HTERT RPE-1 (cell line): ENCODE data around the gene HHIPL1.

Source experiments
- in situ Hi-C: fragments of 300-500 bp; cut with MboI; formaldehyde crosslinking; loops from 4 replicates; pipeline ENCODE4 v1.14.3; 2020; ENCODE audit warnings: low sequenced_read_pairs

The HHIPL1 gene

DNA sequence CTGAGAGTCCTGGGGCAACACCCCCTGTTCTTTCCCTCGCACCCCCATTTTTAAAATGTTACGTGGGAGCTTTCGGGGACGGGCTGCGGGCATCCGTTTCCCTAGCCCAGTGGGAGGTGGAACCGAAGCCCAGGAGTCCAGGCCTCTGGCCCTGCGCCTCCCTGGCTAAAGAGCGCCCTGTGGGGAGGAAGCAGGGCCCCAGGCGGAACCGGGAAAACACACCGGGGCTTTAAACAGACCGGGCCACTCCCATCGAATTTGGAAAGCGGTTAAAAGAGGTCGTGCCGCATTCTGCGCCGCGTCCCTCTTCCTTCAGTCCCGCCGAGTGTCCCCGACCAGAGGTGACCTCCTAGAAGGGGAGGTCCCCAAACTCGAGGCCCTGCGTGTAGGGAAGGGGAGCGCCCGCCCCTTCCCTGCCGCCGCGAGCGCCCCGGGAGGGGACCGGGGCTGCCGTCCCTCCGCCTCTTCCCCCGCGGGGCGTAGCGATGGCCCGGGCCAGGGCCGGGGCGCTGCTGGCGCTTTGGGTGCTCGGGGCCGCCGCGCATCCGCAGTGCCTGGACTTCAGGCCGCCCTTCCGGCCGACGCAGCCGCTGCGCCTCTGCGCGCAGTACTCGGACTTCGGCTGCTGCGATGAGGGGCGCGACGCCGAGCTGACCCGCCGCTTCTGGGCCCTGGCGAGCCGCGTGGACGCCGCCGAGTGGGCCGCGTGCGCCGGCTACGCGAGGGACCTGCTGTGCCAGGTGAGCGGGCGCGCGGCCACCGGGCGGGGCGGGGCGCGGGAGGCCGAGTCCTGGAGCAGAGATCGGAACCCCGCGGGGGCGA lies at the start of gene HHIPL1:
TSS of gene HHIPL1 (plus strand) at position 407 of the 822 bp plus-strand sequence. CDS start at position 486, 79 bp downstream.
- in situ Hi-C loops: no loop called here

- in situ Hi-C loops: no loop called here
Observed at GRCh38 chr14:99595524-99595923, 49.4 kb upstream of the HHIPL1 start.

GRCh38 chr14:99596071-99596627 lies 48.8 kb upstream of the HHIPL1 start:
- in situ Hi-C loops: no loop called here

GRCh38 chr14:99596772-99597171 lies 48.2 kb upstream of the HHIPL1 start:
- in situ Hi-C loops: no loop called here

GRCh38 chr14:99597911-99598600 lies 46.9 kb upstream of the HHIPL1 start:
- in situ Hi-C loops: no loop called here

DNA sequence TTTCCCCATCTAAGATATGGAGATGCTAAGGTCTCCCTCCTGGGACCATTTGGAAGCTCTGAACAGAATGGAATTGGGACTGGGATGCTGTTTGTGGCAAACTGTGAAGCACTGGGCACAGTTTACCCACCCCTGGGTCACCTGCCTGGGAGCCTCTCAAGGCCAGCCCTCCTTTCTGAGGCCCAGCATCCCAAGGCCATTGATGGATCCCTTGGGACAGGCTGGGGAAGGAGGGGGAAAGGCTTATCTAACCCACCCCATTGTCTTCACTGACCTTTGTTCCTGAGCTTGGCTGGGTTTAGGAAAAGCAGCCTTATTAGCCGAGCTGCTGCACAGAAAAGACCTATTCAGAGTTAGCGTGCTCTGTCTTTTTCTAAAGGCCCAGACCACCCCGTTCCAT lies 46.2 kb upstream of the HHIPL1 start:
- in situ Hi-C loops: no loop called here

DNA sequence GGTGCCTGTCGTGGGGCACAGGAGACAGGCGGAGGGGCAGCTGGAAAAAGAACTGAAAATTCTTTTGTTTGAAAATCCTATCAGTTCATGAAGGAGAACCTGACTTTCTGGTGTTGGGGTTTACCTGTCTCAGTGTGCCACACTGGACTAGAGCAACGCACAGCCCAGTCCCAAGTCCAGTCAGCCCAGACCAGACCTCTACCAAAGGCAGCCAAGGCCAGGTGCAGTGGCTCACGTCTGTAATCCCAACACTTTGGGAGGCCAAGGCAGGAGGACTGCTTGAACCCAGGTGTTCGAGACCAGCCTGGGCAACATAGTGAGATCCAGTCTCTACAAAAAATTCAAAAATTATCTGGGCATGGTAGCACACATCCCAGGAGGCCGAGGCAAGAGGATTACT lies 45.5 kb upstream of the HHIPL1 start:
- in situ Hi-C loops: no loop called here

- in situ Hi-C loops: no loop called here
Observed at GRCh38 chr14:99600232-99600888, 44.6 kb upstream of the HHIPL1 start.

- in situ Hi-C loops: no loop called here
Observed at GRCh38 chr14:99601361-99601831, 43.5 kb upstream of the HHIPL1 start.

DNA sequence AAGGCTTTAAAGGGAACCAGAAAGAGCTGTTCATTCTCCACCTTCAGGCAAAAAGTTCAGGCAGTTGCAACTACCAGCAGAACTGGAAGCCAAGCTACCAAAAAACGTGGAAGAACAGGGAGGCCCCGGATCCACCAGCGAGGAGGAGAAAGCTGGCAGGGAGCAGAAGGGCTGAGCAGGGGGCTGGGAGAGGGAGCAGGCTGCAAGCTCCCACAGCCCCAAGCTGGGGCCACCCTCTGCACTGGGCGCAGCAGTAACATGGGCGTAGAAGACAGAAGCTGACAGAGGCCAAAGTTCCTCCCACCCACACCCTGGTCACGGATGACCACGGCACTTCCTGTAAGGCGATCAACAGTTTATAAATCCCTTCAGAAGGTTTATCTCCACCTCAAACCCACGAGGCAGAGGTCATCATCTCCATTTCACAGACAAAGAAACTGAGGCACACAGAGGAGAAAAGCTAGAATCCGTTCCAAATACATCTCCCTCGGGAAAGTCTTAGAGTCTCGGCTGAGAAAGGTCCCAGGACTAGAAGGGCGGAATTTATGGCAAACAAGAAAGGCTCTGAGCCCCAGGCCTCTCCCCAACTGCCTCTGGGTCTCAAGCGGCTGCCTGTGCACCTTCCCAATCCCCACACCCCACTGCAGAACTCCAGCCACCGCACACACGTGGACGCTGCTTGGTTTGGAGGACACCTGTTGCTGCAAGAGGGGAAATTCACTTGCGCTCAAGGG lies 42.7 kb upstream of the HHIPL1 start:
- in situ Hi-C loops: no loop called here

- in situ Hi-C loops: no loop called here
Observed at GRCh38 chr14:99602788-99603415, 42.0 kb upstream of the HHIPL1 start.

DNA sequence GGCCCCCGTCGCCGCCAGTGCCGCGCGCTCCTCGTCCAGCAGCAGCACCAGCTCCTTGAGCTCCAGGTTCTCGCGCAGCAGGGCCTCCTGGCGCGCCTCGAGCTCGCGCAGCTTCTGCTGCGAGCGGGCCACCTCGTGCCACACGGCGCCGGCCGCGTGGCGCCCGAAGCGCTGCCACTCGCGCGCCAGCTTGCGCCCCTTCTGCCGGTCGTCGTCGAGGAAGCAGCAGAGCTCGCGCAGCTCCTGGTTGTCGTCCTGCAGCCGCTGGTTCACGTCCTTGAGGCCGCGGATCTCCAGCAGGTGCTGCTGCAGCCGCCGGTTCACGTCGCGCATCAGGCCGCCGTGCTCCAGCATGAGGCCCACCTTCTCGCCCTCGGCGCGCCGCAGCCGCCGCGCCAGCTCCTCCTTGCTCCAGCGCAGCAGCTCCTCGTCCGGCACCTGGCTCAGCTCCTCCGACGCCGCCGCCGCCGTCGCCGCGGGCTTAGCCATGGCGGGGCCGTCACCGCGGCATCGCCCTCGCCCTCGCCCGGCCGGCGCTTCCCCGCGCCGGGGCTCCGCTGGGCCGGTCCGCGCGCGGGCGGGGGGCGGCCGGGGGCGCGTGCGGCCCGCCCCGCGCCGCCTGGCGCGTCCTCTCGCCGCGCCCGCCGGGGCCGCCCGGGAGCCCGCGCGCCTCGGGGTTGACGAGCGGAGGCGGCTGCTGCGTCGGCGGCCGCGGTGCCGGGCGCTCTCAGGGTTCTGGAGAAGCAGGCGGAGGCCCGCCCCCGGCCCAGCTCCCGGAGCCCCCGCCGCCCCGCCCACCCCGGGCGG lies 41.3 kb upstream of the HHIPL1 start, which contains the start of gene CCDC85C:
TSS of gene CCDC85C (minus strand) at position 737 of the 807 bp plus-strand sequence. CDS start at position 489, 248 bp downstream.
- in situ Hi-C loops: no loop called here

- in situ Hi-C loops: no loop called here
Observed at GRCh38 chr14:99604278-99604765, 40.6 kb upstream of the HHIPL1 start.

GRCh38 chr14:99604766-99605298 lies 40.1 kb upstream of the HHIPL1 start:
- in situ Hi-C loops: no loop called here

DNA sequence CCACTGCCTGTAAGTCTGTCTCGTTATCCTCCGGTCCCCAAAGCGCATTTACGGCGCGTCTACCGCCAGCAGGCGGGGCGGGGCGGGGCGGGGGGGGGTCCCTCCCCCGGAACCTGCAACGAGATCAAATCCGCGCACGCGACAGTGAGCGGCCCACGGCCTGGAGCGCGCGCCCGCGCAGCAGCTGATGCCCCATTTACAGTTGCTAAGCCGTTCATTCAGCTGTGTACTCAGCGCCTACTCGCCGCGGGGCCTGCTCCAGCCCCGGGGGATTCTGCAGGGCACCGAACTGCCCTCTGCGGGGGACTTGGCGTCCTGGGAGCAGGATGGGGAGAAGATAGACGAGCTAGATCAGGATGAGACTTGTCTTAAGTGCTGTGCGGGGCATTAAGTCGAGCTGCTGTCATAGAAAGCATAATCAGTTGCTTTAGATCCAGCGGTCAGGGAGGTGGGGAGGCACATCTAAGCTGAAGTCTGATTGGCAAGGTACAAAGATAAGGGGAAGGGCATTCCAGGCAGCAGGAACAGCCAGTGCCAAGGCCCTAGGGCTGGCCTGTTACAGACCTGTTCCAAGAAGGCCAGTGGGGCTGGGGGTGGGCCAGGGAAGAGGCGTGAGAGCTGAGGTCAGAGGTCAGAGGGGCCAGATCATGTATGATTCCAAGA lies 39.5 kb upstream of the HHIPL1 start:
- in situ Hi-C loops: no loop called here

GRCh38 chr14:99606359-99606758 lies 38.6 kb upstream of the HHIPL1 start:
- in situ Hi-C loops: no loop called here

GRCh38 chr14:99608591-99608990 lies 36.3 kb upstream of the HHIPL1 start:
- in situ Hi-C loops: no loop called here
